NCI-H146 (cell line): ENCODE data around the gene TAGLN2.

ENCODE experiments used
- DNase-seq: peaks from one replicate; lab custom pipeline; 2025; lab: John Stamatoyannopoulos, UW

TAGLN2 gene

DNA sequence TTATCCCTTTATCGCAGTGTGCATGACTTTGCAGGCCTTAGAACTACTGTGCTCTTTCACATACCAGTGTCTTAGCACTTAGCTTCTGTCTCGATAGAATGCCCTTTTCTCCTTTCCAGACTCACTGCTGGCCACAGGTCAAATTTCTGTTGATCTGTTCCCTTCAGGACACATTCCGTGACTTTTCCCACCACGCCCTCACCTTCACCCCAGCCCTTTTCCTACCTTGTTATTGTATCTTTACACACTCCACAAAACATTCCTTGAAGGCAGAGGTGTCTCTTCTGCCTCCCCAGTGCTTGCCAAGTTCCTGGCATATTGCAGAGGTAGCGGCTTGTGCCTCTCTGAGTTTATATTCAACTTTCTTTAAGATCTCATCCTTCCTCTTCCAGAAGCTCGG, 23.8 kb upstream of the TAGLN2 start:
- no peak for DNase-seq

GRCh38 chr1:159947942-159948341, 22.6 kb upstream of the TAGLN2 start:
- DNase-seq: no peak

- no peak for DNase-seq
Measured at GRCh38 chr1:159946242-159947187, 21.2 kb upstream of the TAGLN2 start.

DNA sequence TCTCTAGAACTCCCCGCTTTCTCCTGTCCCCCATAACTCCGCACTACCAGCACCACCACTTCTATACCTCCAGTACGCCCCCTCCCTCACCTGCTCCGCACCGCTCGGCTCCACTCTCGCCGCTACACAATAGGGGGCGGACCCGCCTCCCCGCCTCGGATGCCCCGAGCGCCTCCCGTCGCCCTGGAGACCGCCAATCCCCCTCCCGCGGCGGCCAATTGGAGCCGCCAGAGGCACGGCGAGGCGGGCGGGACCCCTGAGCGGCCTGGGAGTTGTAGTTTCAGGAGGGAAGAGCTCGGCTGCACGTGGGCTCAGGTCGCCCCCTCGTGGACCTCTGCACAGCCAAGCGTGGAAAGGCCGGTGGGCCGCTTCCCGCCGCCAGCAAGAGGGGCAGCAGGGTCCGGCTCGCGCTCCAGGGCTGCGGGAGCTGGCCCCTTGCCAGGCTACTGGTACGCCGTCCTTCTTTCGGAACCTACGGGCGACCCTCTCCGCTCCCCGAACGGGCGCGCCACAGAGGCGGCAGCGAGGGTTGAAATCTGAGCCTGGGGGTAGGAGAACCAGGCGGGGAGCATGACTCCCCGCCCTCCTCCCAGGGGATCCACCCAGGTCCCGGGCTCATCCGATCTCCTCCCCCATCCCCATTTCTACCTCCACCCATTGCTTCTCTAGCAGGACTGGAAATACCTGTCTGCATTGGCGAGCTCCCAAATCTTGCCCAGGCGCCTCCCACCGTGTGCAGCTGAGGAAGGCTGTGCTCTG, 20.4 kb upstream of the TAGLN2 start, which contains the start of gene IGSF9:
TSS of gene IGSF9 (minus strand) at position 131 of the 759 bp plus-strand sequence. CDS start 2,159 bp downstream, outside the sequence.
- peak; percentile 91 for DNase-seq

GRCh38 chr1:159944623-159945455, 19.5 kb upstream of the TAGLN2 start:
- no peak for DNase-seq

DNA sequence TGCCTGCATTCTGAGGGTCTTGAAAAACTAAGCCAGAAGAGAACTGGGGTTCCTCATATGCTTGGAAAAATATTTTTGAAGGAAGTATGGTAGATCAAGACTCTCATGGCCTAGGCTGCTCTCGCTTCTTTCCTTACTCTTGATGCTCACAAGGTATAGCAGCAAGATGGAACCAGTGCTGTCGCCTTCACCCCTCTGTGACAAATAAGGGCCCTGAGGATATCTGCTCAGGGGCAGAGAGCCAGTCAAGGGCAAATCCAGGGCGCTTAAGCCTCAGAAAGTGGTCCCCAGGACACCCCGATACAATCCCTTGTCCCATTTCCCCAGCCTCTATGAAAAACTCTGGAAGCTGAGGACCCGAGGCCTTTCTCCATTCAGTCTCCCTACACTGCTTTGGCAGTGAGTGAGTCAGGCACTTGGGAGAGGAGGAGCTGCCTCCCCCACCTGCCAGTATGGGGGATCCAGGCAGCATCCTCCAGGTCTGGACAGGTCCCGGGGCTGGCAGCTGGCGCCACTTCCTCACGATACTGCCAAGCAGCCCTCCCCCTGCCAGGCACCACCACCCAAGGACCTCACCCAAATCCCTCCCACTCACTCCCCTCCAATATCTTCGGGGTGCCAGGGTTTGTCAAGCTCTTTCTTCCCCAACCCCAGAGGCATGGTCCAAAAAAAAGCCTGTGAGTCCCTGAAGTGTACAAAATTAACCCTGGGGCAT, 18.8 kb upstream of the TAGLN2 start:
- no peak for DNase-seq

GRCh38 chr1:159943278-159943640, 18.0 kb upstream of the TAGLN2 start:
- no peak for DNase-seq

GRCh38 chr1:159942632-159943277, 17.4 kb upstream of the TAGLN2 start:
- no peak for DNase-seq

GRCh38 chr1:159941591-159942560, 16.6 kb upstream of the TAGLN2 start:
- DNase-seq: peak; percentile 13

GRCh38 chr1:159941141-159941540, 15.8 kb upstream of the TAGLN2 start:
- no peak for DNase-seq

DNA sequence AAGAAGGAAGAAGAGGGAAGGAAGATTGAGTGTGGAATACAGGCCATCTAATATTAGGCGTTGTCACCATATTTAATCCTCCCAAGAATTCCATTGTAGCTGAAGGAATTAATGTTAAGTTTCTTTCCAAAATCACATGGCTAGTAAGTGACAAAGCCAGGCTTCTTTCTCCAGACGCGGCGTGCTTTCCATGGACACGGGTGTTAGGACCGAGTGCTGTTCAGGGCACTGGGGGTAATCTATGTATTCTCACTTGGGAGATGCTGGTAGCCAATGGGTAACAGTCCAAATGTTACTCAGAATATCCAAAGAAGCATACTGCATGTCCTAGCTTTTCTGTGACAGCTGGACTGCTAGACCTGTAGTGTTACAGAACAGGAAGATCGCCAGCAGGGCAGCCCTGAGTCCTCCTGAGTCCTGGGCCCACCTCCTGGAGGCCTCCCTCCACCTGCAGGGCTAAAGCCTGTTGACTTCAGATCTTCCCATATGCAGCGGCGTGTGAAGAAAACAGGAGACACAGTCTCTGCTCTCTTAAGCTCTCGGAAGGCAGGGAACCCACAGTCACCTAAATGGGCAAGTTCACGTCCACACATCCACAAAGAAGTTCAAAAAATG, 14.8 kb upstream of the TAGLN2 start:
- DNase-seq: no peak

- no peak for DNase-seq
Measured at GRCh38 chr1:159939678-159940002, 14.3 kb upstream of the TAGLN2 start.

DNA sequence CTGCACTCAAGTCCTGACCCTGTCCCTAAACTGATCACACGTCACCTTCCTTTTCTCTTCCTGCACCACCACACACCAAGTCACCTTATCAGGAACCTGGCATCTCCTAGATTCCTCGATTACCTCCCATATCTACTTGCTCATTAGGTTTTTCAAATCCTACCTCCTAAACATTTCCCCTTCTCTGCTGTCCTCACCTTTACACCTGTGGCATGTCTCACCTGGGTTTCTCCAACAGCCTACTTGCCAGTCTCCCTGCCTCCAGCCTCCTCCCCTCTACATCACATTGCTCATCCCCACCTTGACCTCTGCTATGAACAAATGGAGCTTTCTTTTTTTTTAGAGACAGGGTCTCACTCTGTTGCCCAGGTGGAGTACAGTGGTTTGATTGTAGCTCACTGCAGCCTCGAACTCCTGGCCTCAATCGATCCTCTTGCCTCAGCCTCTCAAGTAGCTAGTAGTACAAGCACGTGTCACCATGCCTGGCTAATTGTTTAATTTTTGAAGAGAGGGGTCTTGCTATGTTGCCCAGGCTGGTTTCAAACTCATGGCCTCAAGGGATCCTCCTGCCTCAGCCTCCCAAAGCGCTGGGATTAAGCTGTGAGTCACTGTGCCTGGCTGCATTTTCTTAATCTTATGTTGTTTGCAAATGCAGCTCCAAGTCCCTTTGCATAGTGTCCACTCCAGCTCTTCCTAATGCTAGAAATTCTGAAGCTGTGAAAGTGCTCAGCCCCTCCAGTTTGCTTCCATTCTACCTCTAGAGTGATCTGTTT, 13.8 kb upstream of the TAGLN2 start:
- no peak for DNase-seq

DNA sequence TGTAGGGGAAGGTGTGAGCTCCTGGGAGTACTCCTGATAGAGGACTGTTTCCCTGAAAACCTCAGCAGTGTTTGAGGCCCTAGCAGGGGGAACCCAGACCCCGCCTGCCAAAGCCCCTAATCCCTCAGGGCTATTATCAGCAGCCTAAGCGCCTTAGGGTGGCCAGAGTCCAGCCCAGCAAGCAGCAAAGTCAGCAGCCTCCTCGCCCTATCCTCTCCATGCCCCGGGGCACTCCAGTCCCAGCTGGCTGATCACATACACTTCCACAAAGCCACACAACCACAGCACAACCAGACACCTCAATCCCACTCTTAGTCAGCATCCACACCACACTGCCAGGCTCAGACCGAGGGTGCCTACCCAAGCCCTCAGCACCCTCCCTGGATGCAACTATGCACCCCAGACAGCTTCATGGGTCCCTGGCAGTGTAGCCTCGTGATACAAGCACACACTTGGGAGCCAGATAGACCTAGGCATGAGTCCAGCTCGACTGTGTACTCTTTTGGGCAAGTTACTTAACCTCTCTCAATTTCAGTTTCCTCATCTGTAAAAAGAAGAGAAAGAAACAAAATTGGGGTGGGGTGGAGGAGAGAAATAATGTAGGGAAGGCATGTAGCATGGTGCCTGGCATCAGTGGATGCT, 13.0 kb upstream of the TAGLN2 start:
- no peak for DNase-seq

DNA sequence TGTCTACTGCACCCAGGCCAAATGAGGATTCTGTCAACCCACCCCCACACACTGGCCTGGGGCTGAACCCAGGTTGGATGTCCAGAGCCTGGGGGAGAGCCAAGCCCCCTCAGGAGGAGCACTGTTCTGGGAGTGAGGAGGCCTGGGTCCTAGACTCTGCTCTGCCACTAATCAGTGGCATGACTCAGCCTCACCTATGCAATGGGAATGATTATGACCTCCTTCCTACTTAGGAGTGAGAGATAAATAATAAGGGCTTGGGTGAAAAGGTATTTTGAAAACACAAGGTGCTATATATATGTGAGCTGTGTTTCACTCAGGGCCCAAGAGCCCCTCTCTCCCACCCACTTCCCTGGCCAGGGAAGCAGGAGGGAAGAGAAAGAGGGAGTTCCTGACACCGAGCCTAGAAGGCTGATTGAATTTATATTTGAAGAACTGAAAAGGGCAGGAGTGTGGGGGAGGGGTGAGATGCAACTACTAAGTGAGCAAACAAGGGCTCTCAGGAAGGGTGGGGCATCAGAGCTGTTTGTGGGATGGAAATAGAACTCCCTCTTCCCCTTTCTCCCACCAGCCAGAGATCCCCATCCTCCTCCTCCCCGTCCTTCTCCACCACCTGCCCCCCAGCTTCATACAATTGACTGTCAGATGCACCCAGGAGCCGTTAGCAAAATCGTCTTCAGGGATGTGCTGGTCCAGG, 11.9 kb upstream of the TAGLN2 start:
- DNase-seq: no peak

- DNase-seq: peak; percentile 28
Measured at GRCh38 chr1:159936273-159936904, 11.1 kb upstream of the TAGLN2 start.

DNA sequence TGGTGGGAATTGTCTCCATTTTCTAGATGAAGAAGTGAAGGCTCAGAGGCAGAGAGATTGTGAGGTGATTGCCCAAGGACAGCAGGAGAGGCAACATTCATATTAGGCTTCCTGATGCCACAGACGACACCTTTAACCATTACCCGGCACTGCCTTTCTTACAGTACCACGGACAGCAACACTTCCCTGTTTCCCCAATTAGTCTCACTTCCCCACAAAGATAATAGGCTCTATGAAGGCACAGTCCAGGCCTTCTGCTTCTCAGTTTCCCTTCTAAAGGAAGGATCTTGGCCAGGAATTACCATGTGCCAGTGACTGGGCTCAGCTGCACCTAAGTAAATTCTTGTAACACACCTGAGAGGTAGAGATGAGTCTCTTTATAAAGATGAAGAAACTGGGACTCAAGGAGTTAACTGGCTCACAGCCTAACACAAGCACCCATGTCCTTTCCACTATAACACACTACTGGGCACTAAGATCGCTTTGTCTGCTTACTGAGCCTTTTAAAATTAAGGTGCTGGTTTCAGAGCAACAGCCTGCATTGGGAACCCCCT, 10.5 kb upstream of the TAGLN2 start:
- DNase-seq: no peak
